Pancreas (tissue), 10 donors: Measurements from ENCODE around the gene CC2D1B. TPM values are rescaled to one million over a fixed set of nuclear protein-coding genes. Genes with fewer than 3 reads are reported as not detected.

Source experiments
- ATAC-seq, 4 donors: fragments of 200-7000 bp; cut with Tn5 transposase; one replicate each; pipeline versions ENCODE4 v1.8.0 to v1.9.1; 2020; ENCODE audit warnings: mild to moderate bottlenecking in 4 of 4, moderate library complexity in 4 of 4
- DNase-seq, 6 donors: peaks; one replicate each; pipeline ENCODE4 v3.0.0-alpha.2; 2020
- FAIRE-seq: peaks from 2 replicates; lab custom pipeline; 2012; peaks lifted over from hg19 to GRCh38; lab: Jason Lieb, UNC
- H3K27ac ChIP-seq, 4 donors: fragments of 200-600 bp; sonication (generic); 1 replicate in 3 of 4; 2 replicates in 1 of 4; pipeline versions ENCODE4 v1.5.0 to v1.8.0; 2020
- H3K27me3 ChIP-seq, 4 donors: fragments of 200-600 bp; one replicate each; pipeline ENCODE4 v1.8.0; 2021
- H3K36me3 ChIP-seq, 3 donors: fragments of 200-600 bp; sonication (generic) in 1 of 3; one replicate each; pipeline versions ENCODE4 v1.5.0 to v1.8.0; 2020 to 2021
- H3K4me1 ChIP-seq, 3 donors: fragments of 200-600 bp; one replicate each; pipeline ENCODE4 v1.8.0; 2021
- H3K4me3 ChIP-seq, 4 donors: fragments of 200-600 bp; sonication (generic) in 2 of 4; one replicate each; pipeline versions ENCODE4 v1.5.0 to v1.8.0; 2020 to 2021
- H3K9me3 ChIP-seq, 4 donors: fragments of 200-600 bp; one replicate each; pipeline ENCODE4 v1.8.0; 2021
- WGBS, 2 donors: extraction: QIAGEN DNeasy Blood & Tissue Kit; methylation state at CpG; one replicate each; pipeline ENCODE4 v1.1.7; 2013; 5-methylcytosine and 5-hydroxymethylcytosine counted together
- intact Hi-C, 3 donors: fragments of 100-400 bp; cut with DNase I; formaldehyde crosslinking; loops; one replicate each; pipeline versions ENCODE4 v1.11.1 to v1.14.2; 2022
- polyA plus RNA-seq, 2 donors: library from polyadenylated mRNA; stranded (reverse); fragments of 200-250 nt; gene quantifications; one replicate each; pipeline ENCODE4 v1.2.3, GENCODE V29; 2013
- total RNA-seq, 6 donors: library from RNA; stranded (reverse); fragmentation: NEBNext Ultra II Directional in 4 of 6; extraction: Animal tissue kit (Norgen Biotek cat#: 25700) in 4 of 6; gene quantifications; one replicate each; pipeline versions ENCODE4 v1.2.1 to v1.2.4, GENCODE V29; 2021 to 2023
- TF ChIP-seq, protein P1 (sequence below), 4 donors: fragments of 200-600 bp; sonication (generic) in 3 of 4; IDR thresholded peaks; one replicate each; pipeline versions ENCODE4 v1.5.0 to v1.8.0; 2021; ENCODE audit warnings: antibody characterized with exemption in 4 of 4
- donor health status: healthy with polysubstance abuse.
- donor health status: DM: no; HTN: no; CAD: no; lungs with moderate emphysema.
- donor health status: DM: no; HTN: no; CAD: no.
- donor health status: control.
- donor health status: control.
- donor health status: Bipolar disorder and iron deficiency.
- donor health status: DM: yes; HTN: yes; CAD: no.
- donor health status: DM: no; HTN: no; CAD: no.
- donor health status: DM: no; HTN: no; CAD: no.
- donor health status: DM: yes; HTN: yes; CAD: no.

CC2D1B gene
- total and polyA plus RNA-seq, 8 donors, result 13.3 to 22.3 (median 14.6) TPM

DNA sequence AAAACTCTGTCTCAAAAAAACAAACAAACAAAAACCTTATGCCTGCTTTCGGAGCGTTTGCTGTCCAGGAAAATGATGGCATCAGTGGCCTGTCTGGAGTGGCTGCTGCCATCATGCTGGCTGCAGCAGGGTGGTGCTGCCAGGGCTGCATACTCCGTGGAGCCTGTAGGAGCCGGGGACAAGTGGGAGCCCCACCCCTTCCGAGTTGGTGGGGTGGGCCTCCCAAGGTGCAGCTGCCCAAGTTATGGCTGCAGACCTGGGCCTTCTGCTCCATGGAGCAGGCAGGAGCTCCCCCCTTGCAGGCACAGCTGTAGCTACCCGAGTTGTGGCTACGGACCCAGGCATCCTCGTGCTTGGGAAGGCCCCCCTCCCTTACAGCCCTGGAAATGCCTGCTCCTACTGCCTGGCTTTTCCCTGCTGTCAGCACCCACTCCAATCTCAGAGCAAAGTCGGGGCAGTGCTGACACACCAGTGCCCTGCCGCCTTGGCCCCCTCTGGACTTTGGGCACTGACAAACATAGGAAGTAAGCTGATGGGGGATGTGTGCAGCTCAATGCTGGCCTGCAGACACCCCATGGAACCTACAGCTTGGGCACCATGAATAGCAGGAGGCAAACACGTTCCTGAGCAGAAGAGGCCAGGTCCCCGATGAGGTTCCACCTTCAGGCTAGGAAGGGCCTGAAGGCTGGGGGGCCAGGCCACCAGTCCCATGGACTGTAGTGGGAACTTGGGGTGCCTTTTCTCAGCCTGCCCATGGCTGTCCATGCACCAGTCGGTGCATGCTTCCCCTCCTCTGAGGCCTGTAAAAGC lies 60.4 kb downstream of the CC2D1B start:
- no peaks in the 10 kb centered on the region for H3K4me1 ChIP-seq
- DNase-seq, result no peak
- no peak overlapping the region for H3K4me3 ChIP-seq
- TF ChIP-seq, protein P1, sequence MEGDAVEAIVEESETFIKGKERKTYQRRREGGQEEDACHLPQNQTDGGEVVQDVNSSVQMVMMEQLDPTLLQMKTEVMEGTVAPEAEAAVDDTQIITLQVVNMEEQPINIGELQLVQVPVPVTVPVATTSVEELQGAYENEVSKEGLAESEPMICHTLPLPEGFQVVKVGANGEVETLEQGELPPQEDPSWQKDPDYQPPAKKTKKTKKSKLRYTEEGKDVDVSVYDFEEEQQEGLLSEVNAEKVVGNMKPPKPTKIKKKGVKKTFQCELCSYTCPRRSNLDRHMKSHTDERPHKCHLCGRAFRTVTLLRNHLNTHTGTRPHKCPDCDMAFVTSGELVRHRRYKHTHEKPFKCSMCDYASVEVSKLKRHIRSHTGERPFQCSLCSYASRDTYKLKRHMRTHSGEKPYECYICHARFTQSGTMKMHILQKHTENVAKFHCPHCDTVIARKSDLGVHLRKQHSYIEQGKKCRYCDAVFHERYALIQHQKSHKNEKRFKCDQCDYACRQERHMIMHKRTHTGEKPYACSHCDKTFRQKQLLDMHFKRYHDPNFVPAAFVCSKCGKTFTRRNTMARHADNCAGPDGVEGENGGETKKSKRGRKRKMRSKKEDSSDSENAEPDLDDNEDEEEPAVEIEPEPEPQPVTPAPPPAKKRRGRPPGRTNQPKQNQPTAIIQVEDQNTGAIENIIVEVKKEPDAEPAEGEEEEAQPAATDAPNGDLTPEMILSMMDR (IDR thresholded peaks at IDR 0.05), result no peak
- no peak overlapping the region for H3K27ac ChIP-seq
- intact Hi-C loops, result no loop called here
- no peak for FAIRE-seq
- no peaks in the 10 kb centered on the region for H3K9me3 ChIP-seq
- H3K27me3 ChIP-seq, result no peaks in the 10 kb centered on the region
- WGBS, 2 donors, result 91 to 93% methylated on average over 13 of the region's 13 CpGs
- H3K36me3 ChIP-seq, result peaks cover 0 to 7% (median 0%) of the 10 kb centered on the region in 3 donors
- no peak for ATAC-seq

Other genes starting within 250 kb of the CC2D1B start
- 10 to 100 TPM; 11.8 to 16.9 (median 14.0) TPM for gene ZFYVE9, start 224.1 kb downstream of the CC2D1B start, total RNA-seq
- 1 to 10 TPM; 3.0 to 7.5 TPM for gene ZFYVE9, start 224.1 kb downstream of the CC2D1B start, polyA plus RNA-seq
- under 1 TPM; 0.09 to 0.43 (median 0.29) TPM for gene ORC1, start 38.2 kb upstream of the CC2D1B start, total RNA-seq
- gene ORC1, start 38.2 kb upstream of the CC2D1B start, polyA plus RNA-seq, result under 1 TPM; 0.27 to 0.68 TPM
- gene PRPF38A, start 38.4 kb upstream of the CC2D1B start, total RNA-seq, result 10 to 100 TPM; 12.3 to 25.6 (median 19.0) TPM
- 10 to 100 TPM in 1 of 2 donors, 1 to 10 TPM in 1; 7.8 to 12.3 TPM for gene PRPF38A, start 38.4 kb upstream of the CC2D1B start, polyA plus RNA-seq
- 10 to 100 TPM; 17.6 to 40.8 (median 24.1) TPM for gene TUT4, start 186.9 kb upstream of the CC2D1B start, total RNA-seq
- gene TUT4, start 186.9 kb upstream of the CC2D1B start, polyA plus RNA-seq, result 10 to 100 TPM; 17.4 to 34.5 TPM
- 10 to 100 TPM in 1 of 6 donors, 1 to 10 TPM in 5; 3.4 to 14.6 (median 7.7) TPM for gene GPX7, start 236.2 kb upstream of the CC2D1B start, total RNA-seq
- gene GPX7, start 236.2 kb upstream of the CC2D1B start, polyA plus RNA-seq, result 10 to 100 TPM in 1 of 2 donors, 1 to 10 TPM in 1; 8.8 to 11.2 TPM